Measurements from ENCODE around the gene FAM53A. TPM values are rescaled to one million over a fixed set of nuclear protein-coding genes. Genes with fewer than 3 reads are reported as not detected.
"Not testable (repeated sequence)": the region's sequence is repeated elsewhere in the genome, so short reads cannot be mapped to it uniquely, and the experiment has no call there.

Gene FAM53A
- polyA plus RNA-seq, 2 of the 4 experiments (the other 2 are of a cell fraction) = 0.87 to 1.2 TPM

DNA sequence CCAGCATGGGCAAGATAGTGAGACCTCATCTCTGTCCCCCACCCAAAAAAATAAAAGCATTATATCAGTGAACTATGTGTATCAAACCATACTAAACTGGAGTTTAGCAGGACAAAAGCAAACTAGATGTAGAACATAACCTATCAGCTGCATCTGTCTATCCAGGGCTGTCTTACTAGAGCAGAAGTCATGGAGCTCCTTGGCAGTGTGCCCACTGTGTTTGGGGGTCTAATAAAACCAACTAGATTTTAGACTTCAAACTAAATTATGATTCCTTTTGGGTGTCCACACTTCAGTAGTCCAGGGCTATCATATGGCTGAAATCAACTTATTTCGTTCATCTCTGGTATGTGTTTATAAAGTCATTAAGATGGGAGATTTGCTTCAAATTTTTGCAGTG lies 19.8 kb upstream of the FAM53A start:
- no peak for ATAC-seq
- CTCF ChIA-PET = interaction anchor here (0.8 to 4.3 kb wide), 2 partner anchors 10 to 190 kb away, joined by 3 to 39 read pairs; no protein-coding TSS in a partner anchor
- TF ChIP-seq RNF2 (IDR thresholded peaks at IDR 0.05; ENCODE audit: borderline replicate concordance, low read depth) (no peak), FOSB (CRISPR knock-in tag; IDR thresholded peaks at IDR 0.05) (no peak), CBX2 (IDR thresholded peaks at IDR 0.05; ENCODE audit: borderline replicate concordance, low read depth) (no peak), CBX8 (IDR thresholded peaks at IDR 0.05) (no peak), KDM1A (IDR thresholded peaks at IDR 0.05; ENCODE audit: low read depth) (no peak), EHMT2 (IDR thresholded peaks at IDR 0.05; ENCODE audit: low read depth) (no peak), NFE2L2 (conservative IDR thresholded peaks at IDR 0.05; ENCODE audit: low read length) (no peak), KDM5A (IDR thresholded peaks at IDR 0.05) (no peak), RFX5 (IDR thresholded peaks at IDR 0.05) (no peak), PHF8 (IDR thresholded peaks at IDR 0.05; ENCODE audit: borderline replicate concordance, low read depth) (no peak), MAZ (IDR thresholded peaks at IDR 0.05; ENCODE audit: borderline replicate concordance, low read depth, low read length) (no peak), TFCP2L1 (CRISPR knock-in tag; IDR thresholded peaks at IDR 0.05) (no peak), SMC3 (IDR thresholded peaks at IDR 0.05) (no peak), ZSCAN20 (CRISPR knock-in tag; IDR thresholded peaks at IDR 0.05) (no peak), CEBPB (IDR thresholded peaks at IDR 0.05) (no peak)
- TF ChIP-seq, protein P1, sequence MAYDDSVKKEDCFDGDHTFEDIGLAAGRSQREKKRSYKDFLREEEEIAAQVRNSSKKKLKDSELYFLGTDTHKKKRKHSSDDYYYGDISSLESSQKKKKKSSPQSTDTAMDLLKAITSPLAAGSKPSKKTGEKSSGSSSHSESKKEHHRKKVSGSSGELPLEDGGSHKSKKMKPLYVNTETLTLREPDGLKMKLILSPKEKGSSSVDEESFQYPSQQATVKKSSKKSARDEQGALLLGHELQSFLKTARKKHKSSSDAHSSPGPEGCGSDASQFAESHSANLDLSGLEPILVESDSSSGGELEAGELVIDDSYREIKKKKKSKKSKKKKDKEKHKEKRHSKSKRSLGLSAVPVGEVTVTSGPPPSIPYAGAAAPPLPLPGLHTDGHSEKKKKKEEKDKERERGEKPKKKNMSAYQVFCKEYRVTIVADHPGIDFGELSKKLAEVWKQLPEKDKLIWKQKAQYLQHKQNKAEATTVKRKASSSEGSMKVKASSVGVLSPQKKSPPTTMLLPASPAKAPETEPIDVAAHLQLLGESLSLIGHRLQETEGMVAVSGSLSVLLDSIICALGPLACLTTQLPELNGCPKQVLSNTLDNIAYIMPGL (CRISPR knock-in tag; IDR thresholded peaks at IDR 0.05; ENCODE audit: borderline replicate concordance) = no peak
- TF ChIP-seq, protein P2, sequence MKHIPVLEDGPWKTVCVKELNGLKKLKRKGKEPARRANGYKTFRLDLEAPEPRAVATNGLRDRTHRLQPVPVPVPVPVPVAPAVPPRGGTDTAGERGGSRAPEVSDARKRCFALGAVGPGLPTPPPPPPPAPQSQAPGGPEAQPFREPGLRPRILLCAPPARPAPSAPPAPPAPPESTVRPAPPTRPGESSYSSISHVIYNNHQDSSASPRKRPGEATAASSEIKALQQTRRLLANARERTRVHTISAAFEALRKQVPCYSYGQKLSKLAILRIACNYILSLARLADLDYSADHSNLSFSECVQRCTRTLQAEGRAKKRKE (CRISPR knock-in tag; IDR thresholded peaks at IDR 0.05; ENCODE audit: low read depth) = no peak
- TF ChIP-seq, protein P3, sequence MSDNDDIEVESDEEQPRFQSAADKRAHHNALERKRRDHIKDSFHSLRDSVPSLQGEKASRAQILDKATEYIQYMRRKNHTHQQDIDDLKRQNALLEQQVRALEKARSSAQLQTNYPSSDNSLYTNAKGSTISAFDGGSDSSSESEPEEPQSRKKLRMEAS (IDR thresholded peaks at IDR 0.05) = no peak
- H3K27ac ChIP-seq = no peak overlapping the region
- no peak overlapping the region for H3K4me3 ChIP-seq
- WGBS (ENCODE audit: missing lambda C conversion rate) = 96% methylated on average over 1 of the region's 1 CpG
- no peaks in the 10 kb centered on the region for H3K9me3 ChIP-seq
- no peak overlapping the region for H3K4me2 ChIP-seq
- POLR2A ChIA-PET = no interaction called here
- DNase-seq (ENCODE audit: low read depth in 1 of 2, low spot score in 1 of 2) = no peak
- FAIRE-seq = no peak
- H3K4me1 ChIP-seq = peaks cover 9% of the 10 kb centered on the region; the same call in 2 of the 3 replicates

DNA sequence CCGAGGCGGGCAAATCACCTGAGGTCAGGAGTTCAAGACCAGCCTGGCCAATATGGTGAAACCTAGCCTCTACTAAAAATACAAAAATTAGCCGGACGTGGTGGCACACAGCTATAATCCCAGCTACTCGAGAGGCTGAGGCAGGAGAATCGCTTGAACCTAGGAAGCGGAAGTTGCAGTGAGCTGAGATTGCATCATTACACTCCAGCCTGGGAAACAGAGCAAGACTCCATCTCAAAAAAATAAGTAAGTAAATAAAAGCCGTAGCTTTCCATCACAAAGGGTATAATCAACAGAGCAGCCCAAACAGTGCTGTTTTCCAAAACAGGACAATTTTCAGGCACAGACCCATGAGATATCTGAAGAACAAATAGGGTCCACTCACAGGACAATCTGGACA lies 17.6 kb upstream of the FAM53A start:
- not testable (repeated sequence) for ATAC-seq; H3K27ac ChIP-seq; FAIRE-seq; H3K4me3 ChIP-seq; H3K4me2 ChIP-seq; H3K4me1 ChIP-seq; H3K9me3 ChIP-seq; DNase-seq (ENCODE audit: low read depth in 1 of 2, low spot score in 1 of 2)
- 88% methylated on average over 8 of the region's 8 CpGs for WGBS (ENCODE audit: missing lambda C conversion rate)
- POLR2A ChIA-PET = interaction anchor here (0.6 kb wide), 1 partner anchor 29 kb away, joined by 3 read pairs; no protein-coding TSS in a partner anchor
- CTCF ChIA-PET = interaction anchor here (1.2 to 1.5 kb wide), 3 partner anchors 8 to 11 kb away, joined by 3 to 10 read pairs (median 5); partner anchors contain the start of gene SLBP

DNA sequence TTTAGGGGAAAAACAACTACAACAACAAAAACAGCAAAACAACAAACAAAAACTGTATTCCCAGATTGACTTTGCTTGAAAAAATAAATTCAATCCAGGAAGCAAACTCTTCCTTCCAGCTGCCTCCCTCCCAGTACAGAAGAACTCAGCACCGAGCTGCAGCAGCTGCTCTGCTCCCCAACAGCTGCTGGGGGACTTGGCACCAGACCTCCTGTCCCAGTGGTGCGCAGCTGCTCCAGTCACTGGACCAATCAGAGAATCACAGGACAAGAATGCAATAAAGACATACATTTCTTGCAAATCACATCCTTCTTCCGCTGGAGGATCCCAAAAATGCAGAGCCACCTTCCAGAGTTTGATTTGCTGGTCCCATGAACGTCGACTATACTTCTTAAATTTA lies 11.8 kb upstream of the FAM53A start:
- CTCF ChIA-PET = interaction anchor here (1.3 to 10.3 kb wide), 2 partner anchors 18 to 32 kb away, joined by 4 to 108 read pairs; no protein-coding TSS in a partner anchor
- Histone ChIP-seq H3K27ac (no peak overlapping the region), H3K4me1 (no peaks in the 10 kb centered on the region), H3K4me2 (no peak overlapping the region), H3K9me3 (no peaks in the 10 kb centered on the region), H3K4me3 (no peak overlapping the region)
- POLR2A ChIA-PET = no interaction called here
- TF ChIP-seq, protein P4, sequence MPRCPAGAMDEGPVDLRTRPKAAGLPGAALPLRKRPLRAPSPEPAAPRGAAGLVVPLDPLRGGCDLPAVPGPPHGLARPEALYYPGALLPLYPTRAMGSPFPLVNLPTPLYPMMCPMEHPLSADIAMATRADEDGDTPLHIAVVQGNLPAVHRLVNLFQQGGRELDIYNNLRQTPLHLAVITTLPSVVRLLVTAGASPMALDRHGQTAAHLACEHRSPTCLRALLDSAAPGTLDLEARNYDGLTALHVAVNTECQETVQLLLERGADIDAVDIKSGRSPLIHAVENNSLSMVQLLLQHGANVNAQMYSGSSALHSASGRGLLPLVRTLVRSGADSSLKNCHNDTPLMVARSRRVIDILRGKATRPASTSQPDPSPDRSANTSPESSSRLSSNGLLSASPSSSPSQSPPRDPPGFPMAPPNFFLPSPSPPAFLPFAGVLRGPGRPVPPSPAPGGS (IDR thresholded peaks at IDR 0.05) = no peak
- TF ChIP-seq ESRRA (IDR thresholded peaks at IDR 0.05; ENCODE audit: borderline replicate concordance, low read length) (no peak), EHMT2 (IDR thresholded peaks at IDR 0.05; ENCODE audit: low read depth) (no peak), CBX2 (IDR thresholded peaks at IDR 0.05; ENCODE audit: borderline replicate concordance, low read depth) (no peak), RFX5 (IDR thresholded peaks at IDR 0.05) (no peak), JUNB (IDR thresholded peaks at IDR 0.05) (no peak), POLR2AphosphoS2 (conservative IDR thresholded peaks at IDR 0.05; ENCODE audit: low read length) (no peak), JUN (IDR thresholded peaks at IDR 0.05) (no peak)
- no peak for DNase-seq (ENCODE audit: low read depth in 1 of 2, low spot score in 1 of 2)
- no peak for FAIRE-seq
- no peak for ATAC-seq
- WGBS (ENCODE audit: missing lambda C conversion rate) = 94% methylated on average over 5 of the region's 5 CpGs

Data from A549 (cell line).